Activated naive CD8-positive, alpha-beta T cell treated with anti-CD3 and anti-CD28 coated beads, Interleukin-2, amount 50 U/mL, for 24 hours (primary cell): ENCODE measurements around the gene DENND1A.

Source experiments
- ATAC-seq: fragments of 150-1000 bp; cut with Tn5 transposase; one replicate; pipeline ENCODE4 v1.10.0; 2021
- DNase-seq: peaks from one replicate; pipeline ENCODE4 v3.0.0; 2021
- H3K27ac Mint-ChIP-seq: one replicate; pipeline ENCODE4 v1.8.0; 2021; ENCODE audit warnings: mild to moderate bottlenecking, mixed read lengths
- H3K27me3 Mint-ChIP-seq: one replicate; pipeline ENCODE4 v1.8.0; 2021; ENCODE audit warnings: mixed read lengths
- H3K36me3 Mint-ChIP-seq: one replicate; pipeline ENCODE4 v1.8.0; 2021; ENCODE audit warnings: low read depth, mixed read lengths
- H3K4me1 Mint-ChIP-seq: one replicate; pipeline ENCODE4 v1.8.0; 2021; ENCODE audit warnings: mixed read lengths
- H3K4me3 Mint-ChIP-seq: one replicate; pipeline ENCODE4 v1.8.0; 2021; ENCODE audit warnings: mild to moderate bottlenecking, moderate library complexity, mixed read lengths
- H3K9me3 Mint-ChIP-seq: one replicate; pipeline ENCODE4 v1.8.0; 2021; ENCODE audit warnings: mixed read lengths

DENND1A gene

GRCh38 chr9:123513554-123513953 is 416.4 kb downstream of the DENND1A start:
- no peak for ATAC-seq
- no peak overlapping the region for H3K4me3 Mint-ChIP-seq

GRCh38 chr9:123511326-123512277 is 418.3 kb downstream of the DENND1A start:
- no peak for ATAC-seq
- H3K9me3 Mint-ChIP-seq: no peaks in the 10 kb centered on the region
- peaks cover 7% of the 10 kb centered on the region for H3K36me3 Mint-ChIP-seq

More at GRCh38 chr9:123513554-123513953, 416.4 kb downstream of the DENND1A start:
- no peak for DNase-seq
- Mint-ChIP-seq H3K27me3 (no peaks in the 10 kb centered on the region), H3K4me1 (no peaks in the 10 kb centered on the region), H3K36me3 (peaks cover 7% of the 10 kb centered on the region), H3K9me3 (no peaks in the 10 kb centered on the region), H3K27ac (no peak overlapping the region)

GRCh38 chr9:123509646-123510045 is 420.3 kb downstream of the DENND1A start:
- Mint-ChIP-seq H3K4me3 (no peak overlapping the region), H3K4me1 (no peaks in the 10 kb centered on the region), H3K36me3 (peaks cover 7% of the 10 kb centered on the region), H3K9me3 (no peaks in the 10 kb centered on the region), H3K27ac (no peak overlapping the region), H3K27me3 (no peaks in the 10 kb centered on the region)
- ATAC-seq (no peak), DNase-seq (no peak)

More at GRCh38 chr9:123511326-123512277, 418.3 kb downstream of the DENND1A start:
- no peak overlapping the region for H3K4me3 Mint-ChIP-seq
- no peaks in the 10 kb centered on the region for H3K4me1 Mint-ChIP-seq
- no peak for DNase-seq
- H3K27ac Mint-ChIP-seq: no peak overlapping the region
- H3K27me3 Mint-ChIP-seq: no peaks in the 10 kb centered on the region

GRCh38 chr9:123508048-123508447 is 421.9 kb downstream of the DENND1A start:
- no peaks in the 10 kb centered on the region for H3K4me1 Mint-ChIP-seq
- H3K4me3 Mint-ChIP-seq: no peak overlapping the region
- no peaks in the 10 kb centered on the region for H3K27me3 Mint-ChIP-seq
- ATAC-seq (no peak), DNase-seq (no peak)
- no peaks in the 10 kb centered on the region for H3K9me3 Mint-ChIP-seq
- H3K27ac Mint-ChIP-seq: no peak overlapping the region
- H3K36me3 Mint-ChIP-seq: peaks cover 7% of the 10 kb centered on the region

- DNase-seq (no peak), ATAC-seq (no peak)
- no peaks in the 10 kb centered on the region for H3K27me3 Mint-ChIP-seq
- no peaks in the 10 kb centered on the region for H3K9me3 Mint-ChIP-seq
- no peak overlapping the region for H3K27ac Mint-ChIP-seq
- peaks cover 7% of the 10 kb centered on the region for H3K36me3 Mint-ChIP-seq
- no peak overlapping the region for H3K4me3 Mint-ChIP-seq
- no peaks in the 10 kb centered on the region for H3K4me1 Mint-ChIP-seq
Measured at GRCh38 chr9:123505496-123505895, 424.4 kb downstream of the DENND1A start.

GRCh38 chr9:123500336-123500735 is 429.6 kb downstream of the DENND1A start:
- H3K4me3 Mint-ChIP-seq: no peak overlapping the region
- H3K4me1 Mint-ChIP-seq: no peaks in the 10 kb centered on the region
- H3K9me3 Mint-ChIP-seq: no peaks in the 10 kb centered on the region
- no peaks in the 10 kb centered on the region for H3K36me3 Mint-ChIP-seq
- no peak for ATAC-seq
- no peaks in the 10 kb centered on the region for H3K27me3 Mint-ChIP-seq
- DNase-seq: no peak
- H3K27ac Mint-ChIP-seq: no peak overlapping the region

GRCh38 chr9:123497830-123498229 is 432.1 kb downstream of the DENND1A start:
- H3K27ac Mint-ChIP-seq: no peak overlapping the region
- no peaks in the 10 kb centered on the region for H3K9me3 Mint-ChIP-seq
- no peaks in the 10 kb centered on the region for H3K36me3 Mint-ChIP-seq
- H3K4me3 Mint-ChIP-seq: no peak overlapping the region
- H3K27me3 Mint-ChIP-seq: no peaks in the 10 kb centered on the region
- H3K4me1 Mint-ChIP-seq: no peaks in the 10 kb centered on the region
- DNase-seq (no peak), ATAC-seq (no peak)

GRCh38 chr9:123495731-123496130 is 434.2 kb downstream of the DENND1A start:
- no peaks in the 10 kb centered on the region for H3K4me1 Mint-ChIP-seq
- no peaks in the 10 kb centered on the region for H3K9me3 Mint-ChIP-seq
- no peak for DNase-seq
- no peaks in the 10 kb centered on the region for H3K36me3 Mint-ChIP-seq
- no peak overlapping the region for H3K27ac Mint-ChIP-seq
- ATAC-seq: no peak
- H3K4me3 Mint-ChIP-seq: no peak overlapping the region
- H3K27me3 Mint-ChIP-seq: no peaks in the 10 kb centered on the region

GRCh38 chr9:123493627-123494026 is 436.3 kb downstream of the DENND1A start:
- Mint-ChIP-seq H3K27ac (no peak overlapping the region), H3K4me1 (no peaks in the 10 kb centered on the region), H3K27me3 (no peaks in the 10 kb centered on the region), H3K4me3 (no peak overlapping the region), H3K36me3 (no peaks in the 10 kb centered on the region), H3K9me3 (no peaks in the 10 kb centered on the region)
- DNase-seq (no peak), ATAC-seq (no peak)

- no peaks in the 10 kb centered on the region for H3K4me1 Mint-ChIP-seq
- no peaks in the 10 kb centered on the region for H3K36me3 Mint-ChIP-seq
- no peaks in the 10 kb centered on the region for H3K27me3 Mint-ChIP-seq
- ATAC-seq (no peak), DNase-seq (no peak)
- no peak overlapping the region for H3K4me3 Mint-ChIP-seq
- H3K9me3 Mint-ChIP-seq: no peaks in the 10 kb centered on the region
- no peak overlapping the region for H3K27ac Mint-ChIP-seq
Measured at GRCh38 chr9:123490688-123491087, 439.2 kb downstream of the DENND1A start.

GRCh38 chr9:123488722-123489321 is 441.1 kb downstream of the DENND1A start:
- Mint-ChIP-seq H3K4me1 (no peaks in the 10 kb centered on the region), H3K27me3 (no peaks in the 10 kb centered on the region), H3K27ac (no peak overlapping the region), H3K4me3 (no peak overlapping the region), H3K9me3 (no peaks in the 10 kb centered on the region), H3K36me3 (no peaks in the 10 kb centered on the region)
- DNase-seq: no peak
- ATAC-seq: no peak

GRCh38 chr9:123487944-123488548 is 441.9 kb downstream of the DENND1A start:
- Mint-ChIP-seq H3K4me1 (no peaks in the 10 kb centered on the region), H3K36me3 (no peaks in the 10 kb centered on the region), H3K4me3 (no peak overlapping the region), H3K27ac (no peak overlapping the region), H3K9me3 (no peaks in the 10 kb centered on the region), H3K27me3 (no peaks in the 10 kb centered on the region)
- DNase-seq (no peak), ATAC-seq (no peak)

- DNase-seq (no peak), ATAC-seq (no peak)
- no peaks in the 10 kb centered on the region for H3K9me3 Mint-ChIP-seq
- no peak overlapping the region for H3K27ac Mint-ChIP-seq
- H3K4me1 Mint-ChIP-seq: no peaks in the 10 kb centered on the region
- H3K27me3 Mint-ChIP-seq: no peaks in the 10 kb centered on the region
- H3K36me3 Mint-ChIP-seq: no peaks in the 10 kb centered on the region
- H3K4me3 Mint-ChIP-seq: no peak overlapping the region
Measured at GRCh38 chr9:123486431-123486830, 443.5 kb downstream of the DENND1A start.

GRCh38 chr9:123485216-123485615 is 444.7 kb downstream of the DENND1A start:
- Mint-ChIP-seq H3K27ac (no peak overlapping the region), H3K36me3 (no peaks in the 10 kb centered on the region), H3K9me3 (no peaks in the 10 kb centered on the region), H3K27me3 (no peaks in the 10 kb centered on the region), H3K4me1 (no peaks in the 10 kb centered on the region), H3K4me3 (no peak overlapping the region)
- ATAC-seq (no peak), DNase-seq (no peak)

- Mint-ChIP-seq H3K27me3 (no peaks in the 10 kb centered on the region), H3K9me3 (no peaks in the 10 kb centered on the region), H3K4me3 (no peak overlapping the region), H3K36me3 (no peaks in the 10 kb centered on the region), H3K27ac (no peak overlapping the region), H3K4me1 (no peaks in the 10 kb centered on the region)
- no peak for DNase-seq
- no peak for ATAC-seq
Measured at GRCh38 chr9:123484130-123484529, 445.8 kb downstream of the DENND1A start.
